Measurements from ENCODE around the gene CCDC171.

DNA sequence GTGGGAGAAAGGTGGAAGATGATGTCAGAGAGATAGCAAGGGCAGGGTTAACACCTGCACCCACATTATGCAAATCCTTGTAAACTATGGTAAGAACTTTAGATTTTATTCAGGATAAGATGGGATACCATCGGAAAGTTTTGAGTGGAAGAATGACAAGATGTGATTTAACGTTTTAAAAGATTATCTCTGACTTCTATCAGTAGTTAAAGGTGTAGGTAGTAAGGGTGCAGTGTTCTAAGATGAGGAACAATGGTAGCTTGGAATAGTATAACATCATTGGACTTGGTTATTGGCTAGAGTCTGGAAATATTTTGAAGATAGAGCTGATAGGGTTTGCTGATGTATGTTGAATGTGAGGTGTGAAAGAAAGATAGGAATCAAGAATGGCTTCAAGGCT lies 211.3 kb downstream of the CCDC171 start:
- TF ChIP-seq PLSCR1 (CRISPR knock-in tag; IDR thresholded peaks at IDR 0.05; ENCODE audit: borderline replicate concordance) = no peak
- no peak for TF ChIP-seq HOXA3 (CRISPR knock-in tag; IDR thresholded peaks at IDR 0.05)
- no peak for TF ChIP-seq HDAC6 (IDR thresholded peaks at IDR 0.05; ENCODE audit: low read depth, low read length)
- no peak for TF ChIP-seq CTCF (CRISPR knock-in tag; IDR thresholded peaks at IDR 0.05)
- TF ChIP-seq, protein P1, sequence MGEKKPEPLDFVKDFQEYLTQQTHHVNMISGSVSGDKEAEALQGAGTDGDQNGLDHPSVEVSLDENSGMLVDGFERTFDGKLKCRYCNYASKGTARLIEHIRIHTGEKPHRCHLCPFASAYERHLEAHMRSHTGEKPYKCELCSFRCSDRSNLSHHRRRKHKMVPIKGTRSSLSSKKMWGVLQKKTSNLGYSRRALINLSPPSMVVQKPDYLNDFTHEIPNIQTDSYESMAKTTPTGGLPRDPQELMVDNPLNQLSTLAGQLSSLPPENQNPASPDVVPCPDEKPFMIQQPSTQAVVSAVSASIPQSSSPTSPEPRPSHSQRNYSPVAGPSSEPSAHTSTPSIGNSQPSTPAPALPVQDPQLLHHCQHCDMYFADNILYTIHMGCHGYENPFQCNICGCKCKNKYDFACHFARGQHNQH (CRISPR knock-in tag; IDR thresholded peaks at IDR 0.05) = no peak
- no peak for TF ChIP-seq SP1 (IDR thresholded peaks at IDR 0.05)
- TF ChIP-seq SP1 (CRISPR knock-in tag; IDR thresholded peaks at IDR 0.05) = no peak
- TF ChIP-seq MAZ (IDR thresholded peaks at IDR 0.05; ENCODE audit: borderline replicate concordance, low read depth, low read length) = no peak
- no peak for TF ChIP-seq MAZ (CRISPR knock-in tag; IDR thresholded peaks at IDR 0.05; ENCODE audit: low read depth)
- TF ChIP-seq ZNF674 (CRISPR knock-in tag; IDR thresholded peaks at IDR 0.05; ENCODE audit: low read depth) = no peak
- no peak for TF ChIP-seq ZNF12 (CRISPR knock-in tag; IDR thresholded peaks at IDR 0.05)
- no peak for TF ChIP-seq ZBTB21 (CRISPR knock-in tag; IDR thresholded peaks at IDR 0.05)
- TF ChIP-seq EZH2 (conservative IDR thresholded peaks at IDR 0.05; ENCODE audit: low read depth, low read length) = no peak

All from HepG2 (cell line).